SK-N-SH treated with all-trans-retinoic acid at 6 μM for 48 hours (cell line): ENCODE measurements around the gene MED31.
"Not testable (repeated sequence)": the region's sequence is repeated elsewhere in the genome, so short reads cannot be mapped to it uniquely, and the experiment has no call there.

Source experiments
- ATAC-seq: fragments of 200-7000 bp; cut with Tn5 transposase; 3 replicates; pipeline ENCODE4 v1.9.1; 2020; ENCODE audit warnings: mild to moderate bottlenecking, moderate library complexity
- ARNTL ChIP-seq: fragments of 450-650 bp; formaldehyde crosslinking; IDR thresholded peaks from 2 replicates; pipeline ENCODE4 v1.5.0; 2020; ENCODE audit warnings: low read depth, mild to moderate bottlenecking, moderate library complexity, borderline replicate concordance
- CSDC2 ChIP-seq: fragments of 250-450 bp; sonication (Bioruptor Pico); IDR thresholded peaks from 2 replicates; pipeline ENCODE4 v1.5.0; 2020; ENCODE audit warnings: mild to moderate bottlenecking, moderate library complexity
- CSRNP3 ChIP-seq: fragments of 250-450 bp; sonication (Bioruptor Pico); IDR thresholded peaks from 2 replicates; pipeline ENCODE4 v1.5.1; 2021; ENCODE audit warnings: mild to moderate bottlenecking, moderate library complexity
- ESRRG ChIP-seq: fragments of 250-450 bp; sonication (Bioruptor Pico); IDR thresholded peaks from 2 replicates; pipeline ENCODE4 v1.6.1; 2021; ENCODE audit warnings: mild to moderate bottlenecking
- ISL1 ChIP-seq: fragments of 250-450 bp; sonication (Bioruptor Pico); IDR thresholded peaks from 2 replicates; pipeline ENCODE4 v2.1.2; 2022; ENCODE audit warnings: mild to moderate bottlenecking, moderate library complexity
- POU6F1 ChIP-seq: fragments of 250-450 bp; sonication (Bioruptor Pico); IDR thresholded peaks from 2 replicates; pipeline ENCODE4 v1.8.0; 2021; ENCODE audit warnings: low read depth, mild to moderate bottlenecking, moderate library complexity, borderline replicate concordance
- RARB ChIP-seq: fragments of 250-450 bp; sonication (Bioruptor Pico); IDR thresholded peaks from 2 replicates; pipeline ENCODE4 v1.8.0; 2021; ENCODE audit warnings: mild to moderate bottlenecking, moderate library complexity
- SNAI2 ChIP-seq: fragments of 250-450 bp; sonication (Bioruptor Pico); IDR thresholded peaks from 2 replicates; pipeline ENCODE4 v1.5.0; 2020; ENCODE audit warnings: mild to moderate bottlenecking, moderate library complexity
- TCF4 ChIP-seq: fragments of 250-450 bp; sonication (Bioruptor Pico); IDR thresholded peaks from 2 replicates; pipeline ENCODE4 v1.8.0; 2021; ENCODE audit warnings: mild to moderate bottlenecking, moderate library complexity, borderline replicate concordance
- TOX ChIP-seq: fragments of 250-450 bp; sonication (Bioruptor Pico); IDR thresholded peaks from 2 replicates; pipeline ENCODE4 v1.8.0; 2021; ENCODE audit warnings: mild to moderate bottlenecking, moderate library complexity, borderline replicate concordance
- ZC3H10 ChIP-seq: fragments of 250-450 bp; sonication (Bioruptor Pico); IDR thresholded peaks from 2 replicates; pipeline ENCODE4 v1.5.1; 2021; ENCODE audit warnings: mild to moderate bottlenecking, moderate library complexity
- ZFP30 ChIP-seq: fragments of 450-650 bp; formaldehyde crosslinking; IDR thresholded peaks from 2 replicates; pipeline ENCODE4 v1.5.0; 2022; ENCODE audit warnings: mild to moderate bottlenecking, moderate library complexity
- ZNF565 ChIP-seq: fragments of 450-650 bp; formaldehyde crosslinking; conservative IDR thresholded peaks from 2 replicates; pipeline ENCODE4 v1.5.0; 2020; ENCODE audit warnings: low read depth, mild to moderate bottlenecking, moderate library complexity
- ZNF70 ChIP-seq: fragments of 450-650 bp; formaldehyde crosslinking; IDR thresholded peaks from 2 replicates; pipeline ENCODE4 v1.5.0; 2020; ENCODE audit warnings: mild to moderate bottlenecking, moderate library complexity
- ZNF8 ChIP-seq: fragments of 450-650 bp; formaldehyde crosslinking; IDR thresholded peaks from 2 replicates; pipeline ENCODE4 v1.5.0; 2020; ENCODE audit warnings: mild to moderate bottlenecking, moderate library complexity
- TF ChIP-seq, protein P1 (sequence below): fragments of 250-450 bp; sonication (Bioruptor Pico); IDR thresholded peaks from 2 replicates; pipeline ENCODE4 v1.5.0; 2020; ENCODE audit warnings: mild to moderate bottlenecking, moderate library complexity

Gene MED31

GRCh38 chr17:6660101-6660500 is 8.7 kb upstream of the MED31 start:
- TF ChIP-seq RARB (CRISPR knock-in tag), result no peak
- TF ChIP-seq CSDC2 (CRISPR knock-in tag), result no peak
- no peak for TF ChIP-seq ZC3H10 (CRISPR knock-in tag)
- TF ChIP-seq ZNF8 (CRISPR knock-in tag), result no peak
- TF ChIP-seq ISL1 (CRISPR knock-in tag), result no peak
- TF ChIP-seq ZFP30 (CRISPR knock-in tag), result no peak
- peak; percentile 15; the same call in 2 of the 3 replicates for ATAC-seq

GRCh38 chr17:6658411-6658810 is 7.0 kb upstream of the MED31 start:
- not testable (repeated sequence) for ATAC-seq

- ATAC-seq, result no peak
- TF ChIP-seq CSRNP3 (CRISPR knock-in tag) (no peak), ZNF70 (CRISPR knock-in tag) (no peak), ESRRG (CRISPR knock-in tag) (no peak), ZNF565 (CRISPR knock-in tag) (no peak), ARNTL (CRISPR knock-in tag) (no peak)
- TF ChIP-seq, all 23 proteins: peak for 0
These were observed 6.4 kb upstream of the MED31 start for GRCh38 chr17:6657633-6658287.

GRCh38 chr17:6656797-6657632 is 5.6 kb upstream of the MED31 start:
- ATAC-seq, result peak; percentile 32

GRCh38 chr17:6655732-6656361 is 4.4 kb upstream of the MED31 start:
- ATAC-seq, result not testable (repeated sequence)

- TF ChIP-seq ZNF565 (CRISPR knock-in tag) (no peak), ESRRG (CRISPR knock-in tag) (no peak), SNAI2 (CRISPR knock-in tag) (no peak), ARNTL (CRISPR knock-in tag) (no peak), CSRNP3 (CRISPR knock-in tag) (no peak), POU6F1 (no peak), ZC3H10 (CRISPR knock-in tag) (no peak)
- TF ChIP-seq, all 23 proteins: peak for 0
- no peak for ATAC-seq
These were observed 3.7 kb upstream of the MED31 start for GRCh38 chr17:6654841-6655731.

- peak; percentile 2; the same call in 1 of the 3 replicates for ATAC-seq
- TF ChIP-seq ZFP30 (CRISPR knock-in tag) (no peak), TOX (CRISPR knock-in tag) (no peak), SNAI2 (CRISPR knock-in tag) (no peak), ISL1 (CRISPR knock-in tag) (no peak), ARNTL (CRISPR knock-in tag) (no peak), ZNF70 (CRISPR knock-in tag) (no peak), CSDC2 (CRISPR knock-in tag) (no peak), TCF4 (CRISPR knock-in tag) (no peak), CSRNP3 (CRISPR knock-in tag) (no peak), ESRRG (CRISPR knock-in tag) (no peak), ZC3H10 (CRISPR knock-in tag) (no peak)
- TF ChIP-seq, protein P1, sequence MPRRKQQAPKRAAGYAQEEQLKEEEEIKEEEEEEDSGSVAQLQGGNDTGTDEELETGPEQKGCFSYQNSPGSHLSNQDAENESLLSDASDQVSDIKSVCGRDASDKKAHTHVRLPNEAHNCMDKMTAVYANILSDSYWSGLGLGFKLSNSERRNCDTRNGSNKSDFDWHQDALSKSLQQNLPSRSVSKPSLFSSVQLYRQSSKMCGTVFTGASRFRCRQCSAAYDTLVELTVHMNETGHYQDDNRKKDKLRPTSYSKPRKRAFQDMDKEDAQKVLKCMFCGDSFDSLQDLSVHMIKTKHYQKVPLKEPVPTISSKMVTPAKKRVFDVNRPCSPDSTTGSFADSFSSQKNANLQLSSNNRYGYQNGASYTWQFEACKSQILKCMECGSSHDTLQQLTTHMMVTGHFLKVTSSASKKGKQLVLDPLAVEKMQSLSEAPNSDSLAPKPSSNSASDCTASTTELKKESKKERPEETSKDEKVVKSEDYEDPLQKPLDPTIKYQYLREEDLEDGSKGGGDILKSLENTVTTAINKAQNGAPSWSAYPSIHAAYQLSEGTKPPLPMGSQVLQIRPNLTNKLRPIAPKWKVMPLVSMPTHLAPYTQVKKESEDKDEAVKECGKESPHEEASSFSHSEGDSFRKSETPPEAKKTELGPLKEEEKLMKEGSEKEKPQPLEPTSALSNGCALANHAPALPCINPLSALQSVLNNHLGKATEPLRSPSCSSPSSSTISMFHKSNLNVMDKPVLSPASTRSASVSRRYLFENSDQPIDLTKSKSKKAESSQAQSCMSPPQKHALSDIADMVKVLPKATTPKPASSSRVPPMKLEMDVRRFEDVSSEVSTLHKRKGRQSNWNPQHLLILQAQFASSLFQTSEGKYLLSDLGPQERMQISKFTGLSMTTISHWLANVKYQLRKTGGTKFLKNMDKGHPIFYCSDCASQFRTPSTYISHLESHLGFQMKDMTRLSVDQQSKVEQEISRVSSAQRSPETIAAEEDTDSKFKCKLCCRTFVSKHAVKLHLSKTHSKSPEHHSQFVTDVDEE (CRISPR knock-in tag), result no peak
These were observed 581 bp upstream of the MED31 start for GRCh38 chr17:6651919-6652452.
